K562 (cell line): ENCODE measurements around the gene KRTAP3-2. TPM values are rescaled to one million over a fixed set of nuclear protein-coding genes. Genes with fewer than 3 reads are reported as not detected.

Source experiments
- ATAC-seq: fragments of 200-7000 bp; cut with Tn5 transposase; 3 replicates; pipeline ENCODE4 v1.9.1; 2020; ENCODE audit warnings: moderate library complexity
- BruUV-seq: library from RNA; stranded (reverse); fragments of 400-500 nt; replicated peaks from 2 replicates; lab custom pipeline; 2021; lab: Mats Ljungman, UMichigan
- CTCF ChIA-PET: fragments of 300-600 bp; formaldehyde crosslinking; extraction: SDS; loops from one replicate; lab custom pipeline; 2021; ENCODE audit warnings: low intra/inter-chr PET ratio; lab: Yijun Ruan, JAX
- POLR2A ChIA-PET: fragments of 300-600, 350-650 bp; sonication (Branson Sonifier 250); formaldehyde crosslinking; extraction: SDS; loops from one replicate; lab custom pipeline; 2021; ENCODE audit warnings: antibody characterized with exemption, inconsistent platforms; lab: Yijun Ruan, JAX
- DNase-seq, 4 experiments: peaks; one replicate each; pipeline versions ENCODE4 v3.0.0 to v3.0.0-alpha.2; 2011 to 2018; ENCODE audit warnings: low spot score in 3 of 4, mixed read lengths in 3 of 4; ENCODE audit errors: extremely low read depth in 1 of 4
- FAIRE-seq: peaks from 2 replicates; lab custom pipeline; 2011; peaks lifted over from hg19 to GRCh38; lab: Jason Lieb, UNC
- H2AFZ ChIP-seq: 2 replicates; pipeline ENCODE4 v1.6.0; 2011; ENCODE audit warnings: low read depth, low read length, control low read depth, inconsistent platforms
- H3K27ac ChIP-seq: fragments of 200-600 bp; 3 replicates; pipeline ENCODE4 v1.8.0; 2011; ENCODE audit warnings: low read depth, mild to moderate bottlenecking, control low read depth, inconsistent platforms, low read length, moderate library complexity, mixed read lengths; ENCODE audit errors: extremely low read depth
- H3K27me3 ChIP-seq, 2 experiments: fragments of 300-600 bp in 1 of 2; 2 replicates in 1 of 2; 3 replicates in 1 of 2; pipeline versions ENCODE4 v1.6.0 to v1.8.0; 2011; ENCODE audit warnings: inconsistent platforms in 2 of 2, low read length in 2 of 2, mild to moderate bottlenecking in 1 of 2, mixed read lengths in 1 of 2, moderate library complexity in 1 of 2; ENCODE audit not compliant: control insufficient read depth in 2 of 2, insufficient read depth in 2 of 2
- H3K36me3 ChIP-seq: fragments of 300-600 bp; 3 replicates; pipeline ENCODE4 v1.8.0; 2011; ENCODE audit warnings: mild to moderate bottlenecking, low read length, inconsistent platforms; ENCODE audit not compliant: control insufficient read depth, insufficient read depth
- H3K4me1 ChIP-seq, 2 experiments: fragments of 200-600 bp in 1 of 2; replicated peaks in 1 of 2; 2 replicates in 1 of 2; 3 replicates in 1 of 2; pipeline versions ENCODE4 v1.5.1 to v1.8.0; 2011; ENCODE audit warnings: inconsistent platforms in 2 of 2, low read length in 2 of 2, mild to moderate bottlenecking in 1 of 2, mixed read lengths in 1 of 2, moderate library complexity in 1 of 2; ENCODE audit not compliant: control insufficient read depth in 2 of 2, insufficient read depth in 2 of 2
- H3K4me2 ChIP-seq: 2 replicates; pipeline ENCODE4 v1.6.1; 2011; ENCODE audit warnings: low read length, control low read depth, inconsistent platforms, mixed read lengths; ENCODE audit not compliant: insufficient read depth
- H3K4me3 ChIP-seq: fragments of 200-600 bp; sonication (generic), shearing (Covaris generic); 2 replicates; pipeline ENCODE4 v1.5.1; 2016; ENCODE audit warnings: control low read depth, inconsistent platforms
- H3K79me2 ChIP-seq: fragments of 200-600 bp; 3 replicates; pipeline ENCODE4 v1.8.0; 2011; ENCODE audit warnings: low read length, inconsistent platforms; ENCODE audit not compliant: control insufficient read depth, insufficient read depth
- H3K9ac ChIP-seq, 2 experiments: 2 replicates each; pipeline versions ENCODE4 v1.6.0 to v1.6.1; 2011; ENCODE audit warnings: low read depth in 2 of 2, low read length in 2 of 2, control low read depth in 1 of 2, inconsistent platforms in 1 of 2, mild to moderate bottlenecking in 1 of 2, mixed read lengths in 1 of 2; ENCODE audit not compliant: insufficient read depth in 1 of 2
- H3K9me1 ChIP-seq: one replicate; pipeline ENCODE4 v1.6.0; 2011; ENCODE audit warnings: inconsistent platforms, mild to moderate bottlenecking, low read length, moderate library complexity; ENCODE audit not compliant: control insufficient read depth, insufficient read depth
- H3K9me3 ChIP-seq: replicated peaks from 2 replicates; pipeline ENCODE4 v1.5.1; 2011; ENCODE audit warnings: low read depth, low read length, inconsistent platforms; ENCODE audit not compliant: control insufficient read depth, insufficient read depth
- H4K20me1 ChIP-seq: replicated peaks from 2 replicates; pipeline ENCODE4 v1.6.1; 2011; ENCODE audit warnings: low read length, inconsistent platforms, mixed read lengths; ENCODE audit not compliant: control insufficient read depth, insufficient read depth
- ELF2 ChIP-seq: fragments of 250-450 bp; sonication (Bioruptor Pico); IDR thresholded peaks from 2 replicates; pipeline ENCODE4 v1.5.0; 2021; ENCODE audit warnings: mild to moderate bottlenecking
- PRMT5 ChIP-seq: sonication (generic); formaldehyde crosslinking; IDR thresholded peaks from 2 replicates; pipeline ENCODE4 v1.5.0; 2020; ENCODE audit warnings: missing genetic modification reagents
- STAG1 ChIP-seq: sonication (generic); formaldehyde crosslinking; IDR thresholded peaks from 2 replicates; pipeline ENCODE4 v1.5.0; 2020; ENCODE audit warnings: missing genetic modification reagents, borderline replicate concordance
- ZC3H8 ChIP-seq: fragments of 450-650 bp; IDR thresholded peaks from 2 replicates; pipeline ENCODE4 v1.6.1; 2017
- ZNF134 ChIP-seq: fragments of 250-450 bp; sonication (Bioruptor Pico); conservative IDR thresholded peaks from 2 replicates; pipeline ENCODE4 v1.4.0; 2020
- ZNF146 ChIP-seq: IDR thresholded peaks from one replicate; pipeline ENCODE4 v1.6.1; 2018; ENCODE audit warnings: missing compliant biosample characterization; ENCODE audit not compliant: unreplicated experiment
- ZNF316 ChIP-seq: fragments of 450-650 bp; IDR thresholded peaks from 2 replicates; pipeline ENCODE4 v1.6.1; 2016
- ZNF586 ChIP-seq: fragments of 450-650 bp; formaldehyde crosslinking; conservative IDR thresholded peaks from 2 replicates; pipeline ENCODE4 v1.4.0; 2020; ENCODE audit warnings: mild to moderate bottlenecking, moderate library complexity
- ZNF778 ChIP-seq: fragments of 450-650 bp; formaldehyde crosslinking; IDR thresholded peaks from 2 replicates; pipeline ENCODE4 v1.4.0; 2020; ENCODE audit warnings: mild to moderate bottlenecking, moderate library complexity
- WGBS: fragments of 100-300 bp; shearing (Covaris generic); methylation state at CpG from one replicate; pipeline ENCODE4 v1.1.6; 2016; ENCODE audit warnings: low coverage, mixed read lengths; ENCODE audit not compliant: insufficient coverage; ENCODE audit errors: missing lambda C conversion rate; 5-methylcytosine and 5-hydroxymethylcytosine counted together
- in situ Hi-C: fragments of 300-500 bp; cut with MboI; formaldehyde crosslinking; loops from 4 replicates; pipeline ENCODE4 v1.15.0; 2018; ENCODE audit warnings: inconsistent platforms, mixed read lengths
- intact Hi-C: fragments of 100-400 bp; cut with micrococcal nuclease; formaldehyde crosslinking; loops from 2 replicates; pipeline ENCODE4 v1.14.2; 2022
- polyA plus RNA-seq, 8 experiments: library from polyadenylated mRNA; depleted of rRNA in 4 of 8; stranded (reverse) in 5 of 8; unstranded in 3 of 8; fragments of >200 nt; fragmentation: Nextera tagmentation in 2 of 8; fragmentation: Illumina TruSeq in 1 of 8; extraction: Ambion mirVana in 2 of 8; extraction: Trizol in 1 of 8; gene quantifications; 2 replicates each; pipeline versions ENCODE4 v1.2.1 to v1.2.3, GENCODE V29; 2011 to 2014; ENCODE audit warnings: inconsistent platforms in 1 of 8, missing spikeins in 1 of 8
- total RNA-seq, 7 experiments: library from RNA; depleted of rRNA in 6 of 7; stranded (reverse); fragments of >200 nt in 6 of 7; fragmentation: Illumina TruSeq in 2 of 7; extraction: Trizol in 2 of 7; gene quantifications; 2 replicates each; pipeline versions ENCODE4 v1.2.1 to v1.2.3, GENCODE V29; 2011 to 2021; ENCODE audit warnings: low replicate concordance in 1 of 7

Gene KRTAP3-2
- total and polyA plus RNA-seq, 9 of the 15 experiments (the other 6 are each of a cell fraction or from before 2014, with no cell fraction given) = not detected

DNA sequence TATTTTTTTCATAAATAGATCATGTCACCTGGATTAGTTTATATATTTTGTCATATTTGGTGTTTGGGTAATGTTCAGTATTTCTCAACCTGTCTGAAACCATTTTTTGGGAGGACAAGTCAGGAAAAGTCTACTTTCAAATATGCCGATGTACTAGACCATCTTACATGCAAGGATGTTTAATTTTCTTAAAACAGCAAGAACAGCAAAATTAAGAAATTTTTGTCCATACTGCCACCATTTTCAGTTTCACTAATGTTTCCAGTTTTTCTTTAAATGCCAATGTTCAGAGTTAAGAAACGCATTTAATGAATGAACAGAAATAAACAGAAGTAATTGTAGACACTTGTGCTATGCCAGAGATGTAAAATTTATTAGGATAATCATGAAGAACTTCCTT, 6.6 kb downstream of the KRTAP3-2 start:
- 0% methylated on average over 2 of the region's 2 CpGs for WGBS
- TF ChIP-seq ZNF586 (CRISPR knock-in tag) (no peak), ZNF316 (0 out of 2 replicates have a peak, but pooled peaks have one; percentile 6), ELF2 (CRISPR knock-in tag) (no peak), ZNF146 (CRISPR knock-in tag) (no peak)
- intact Hi-C loops = no loop called here
- ATAC-seq (no peak), DNase-seq (no peak), FAIRE-seq (no peak)
- H3K4me1 ChIP-seq = no peaks in the 10 kb centered on the region
- ChIA-PET CTCF (no interaction called here), POLR2A (interaction anchor here (1.3 kb wide), 1 partner anchor 20 kb away, joined by 5 read pairs; no protein-coding TSS in a partner anchor)
- H3K4me2 ChIP-seq = no peak overlapping the region
- no peak overlapping the region for H3K4me3 ChIP-seq
- in situ Hi-C loops = no loop called here
- H3K36me3 ChIP-seq = no peaks in the 10 kb centered on the region
- H2AFZ ChIP-seq = no peak overlapping the region
- H3K27me3 ChIP-seq = no peaks in the 10 kb centered on the region; a peak in 1 of 5 replicates
- no TSS peak for BruUV-seq
- H3K79me2 ChIP-seq = no peaks in the 10 kb centered on the region
- H3K9me3 ChIP-seq = no peaks in the 10 kb centered on the region
- no peaks in the 10 kb centered on the region for H3K9me1 ChIP-seq
- no peaks in the 10 kb centered on the region for H4K20me1 ChIP-seq
- H3K9ac ChIP-seq = no peak overlapping the region
- H3K27ac ChIP-seq = no peak overlapping the region

DNA sequence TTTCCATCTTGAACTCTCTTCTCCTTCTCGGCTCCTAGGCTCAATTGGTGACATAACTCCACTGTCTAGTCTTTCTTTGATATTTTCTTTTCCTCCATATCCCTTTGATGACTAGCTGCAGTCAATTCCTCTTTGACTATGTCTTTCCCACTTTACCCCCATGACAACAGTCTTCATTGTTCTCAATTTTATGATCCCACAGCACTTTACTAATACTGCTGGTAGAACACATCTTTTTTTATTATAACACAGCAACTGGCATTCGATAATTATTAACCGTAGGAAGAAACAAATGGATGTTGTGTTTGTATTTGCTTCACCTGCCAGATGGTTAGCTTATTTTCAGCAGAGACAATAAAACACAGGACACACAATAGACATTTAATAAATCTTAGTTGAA, 7.0 kb downstream of the KRTAP3-2 start:
- Histone ChIP-seq H3K9me1 (no peaks in the 10 kb centered on the region), H3K79me2 (no peaks in the 10 kb centered on the region), H3K9me3 (no peaks in the 10 kb centered on the region), H3K4me2 (no peak overlapping the region), H2AFZ (no peak overlapping the region), H3K27ac (no peak overlapping the region), H3K4me1 (no peaks in the 10 kb centered on the region), H3K9ac (no peak overlapping the region), H3K27me3 (no peaks in the 10 kb centered on the region; a peak in 1 of 5 replicates), H3K36me3 (no peaks in the 10 kb centered on the region), H4K20me1 (no peaks in the 10 kb centered on the region), H3K4me3 (no peak overlapping the region)
- intact Hi-C loops (no loop called here), in situ Hi-C loops (no loop called here)
- ATAC-seq (no peak), FAIRE-seq (no peak), DNase-seq (no peak)
- WGBS = 2% methylated on average over 3 of the region's 3 CpGs
- no TSS peak for BruUV-seq
- ChIA-PET POLR2A (interaction anchor here (1.3 kb wide), 1 partner anchor 20 kb away, joined by 5 read pairs; no protein-coding TSS in a partner anchor), CTCF (no interaction called here)
- TF ChIP-seq ZNF778 (CRISPR knock-in tag) = no peak
- TF ChIP-seq STAG1 (CRISPR knock-in tag) = no peak
- TF ChIP-seq PRMT5 (CRISPR knock-in tag) = no peak
- no peak for TF ChIP-seq ZC3H8
- TF ChIP-seq ZNF134 = no peak
